ENCODE measurements around the gene GPATCH1.

GRCh38 chr19:33124207-33125098, 43.5 kb downstream of the GPATCH1 start:
- no peak for TF ChIP-seq CTCF (conservative IDR thresholded peaks at IDR 0.05; ENCODE audit: low read depth, low read length)
- TF ChIP-seq POLR2A (IDR thresholded peaks at IDR 0.05; ENCODE audit: low read depth, low read length): no peak
- no peak for TF ChIP-seq USF2 (IDR thresholded peaks at IDR 0.05; ENCODE audit: low read depth, low read length)
- TF ChIP-seq RAD21 (IDR thresholded peaks at IDR 0.05; ENCODE audit: low read length): no peak

Measured in IMR-90 (cell line).